ENCODE results near the gene PLEKHG7.

PLEKHG7 gene

DNA sequence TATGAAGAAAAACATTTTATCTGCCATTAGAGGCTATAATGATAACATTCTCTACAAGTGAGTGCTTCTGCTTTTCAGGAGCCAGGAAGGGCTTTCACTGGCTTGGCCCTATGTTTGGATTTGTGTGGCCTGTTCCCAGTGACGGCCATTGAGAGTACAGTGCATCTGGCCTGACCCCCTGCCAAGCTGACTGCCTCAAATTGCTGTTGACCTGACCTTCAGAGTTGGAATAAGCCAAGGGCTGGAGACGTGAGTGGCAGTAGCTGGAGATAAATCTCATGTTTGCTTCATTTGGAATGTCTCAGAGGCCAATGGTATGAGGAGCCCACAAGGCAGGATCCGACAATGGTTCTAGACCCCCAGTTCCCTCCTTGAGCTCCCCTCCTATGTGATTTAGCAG lies 28.3 kb upstream of the PLEKHG7 start:
- Histone ChIP-seq H3K4me1 (ENCODE audit: control insufficient read depth, insufficient read depth, low read length, unreplicated experiment) (no peaks in the 10 kb centered on the region), H3K27me3 (ENCODE audit: insufficient read depth, low read length) (peaks cover 16% of the 10 kb centered on the region; the same call in 1 of the 2 replicates), H3K4me3 (ENCODE audit: low read depth, low read length) (no peak overlapping the region), H3K79me2 (ENCODE audit: control insufficient read depth, insufficient read depth, low read length, unreplicated experiment) (no peaks in the 10 kb centered on the region), H3K27ac (ENCODE audit: low read depth, low read length) (no peak overlapping the region), H2AFZ (ENCODE audit: low read length, unreplicated experiment) (no peak overlapping the region), H3K36me3 (ENCODE audit: insufficient read depth, low read length) (no peaks in the 10 kb centered on the region)

GRCh38 chr12:92675092-92675865 lies 27.5 kb upstream of the PLEKHG7 start:
- H3K27ac ChIP-seq (ENCODE audit: low read depth, low read length), result no peak overlapping the region
- H3K27me3 ChIP-seq (ENCODE audit: insufficient read depth, low read length), result peaks cover 11% of the 10 kb centered on the region; the same call in 1 of the 2 replicates
- no peak overlapping the region for H3K4me3 ChIP-seq (ENCODE audit: low read depth, low read length)
- no peaks in the 10 kb centered on the region for H3K4me1 ChIP-seq (ENCODE audit: control insufficient read depth, insufficient read depth, low read length, unreplicated experiment)
- H3K36me3 ChIP-seq (ENCODE audit: insufficient read depth, low read length), result no peaks in the 10 kb centered on the region
- no peak overlapping the region for H2AFZ ChIP-seq (ENCODE audit: low read length, unreplicated experiment)
- no peaks in the 10 kb centered on the region for H3K79me2 ChIP-seq (ENCODE audit: control insufficient read depth, insufficient read depth, low read length, unreplicated experiment)

GRCh38 chr12:92676710-92677109 lies 26.1 kb upstream of the PLEKHG7 start:
- H3K27me3 ChIP-seq (ENCODE audit: insufficient read depth, low read length), result 0 out of 2 replicates have a peak, but pooled peaks cover 4% of the 10 kb centered on the region
- H3K27ac ChIP-seq (ENCODE audit: low read depth, low read length), result no peak overlapping the region
- H2AFZ ChIP-seq (ENCODE audit: low read length, unreplicated experiment), result no peak overlapping the region
- no peaks in the 10 kb centered on the region for H3K79me2 ChIP-seq (ENCODE audit: control insufficient read depth, insufficient read depth, low read length, unreplicated experiment)
- no peaks in the 10 kb centered on the region for H3K36me3 ChIP-seq (ENCODE audit: insufficient read depth, low read length)
- H3K4me3 ChIP-seq (ENCODE audit: low read depth, low read length), result no peak overlapping the region
- H3K4me1 ChIP-seq (ENCODE audit: control insufficient read depth, insufficient read depth, low read length, unreplicated experiment), result no peaks in the 10 kb centered on the region

- Histone ChIP-seq H3K27me3 (ENCODE audit: insufficient read depth, low read length) (peaks cover 3% of the 10 kb centered on the region; the same call in 1 of the 2 replicates), H3K27ac (ENCODE audit: low read depth, low read length) (no peak overlapping the region), H3K36me3 (ENCODE audit: insufficient read depth, low read length) (no peaks in the 10 kb centered on the region), H3K4me3 (ENCODE audit: low read depth, low read length) (no peak overlapping the region), H3K79me2 (ENCODE audit: control insufficient read depth, insufficient read depth, low read length, unreplicated experiment) (no peaks in the 10 kb centered on the region), H3K4me1 (ENCODE audit: control insufficient read depth, insufficient read depth, low read length, unreplicated experiment) (no peaks in the 10 kb centered on the region), H2AFZ (ENCODE audit: low read length, unreplicated experiment) (no peak overlapping the region)
Measured at GRCh38 chr12:92690601-92691000, 12.2 kb upstream of the PLEKHG7 start.

DNA sequence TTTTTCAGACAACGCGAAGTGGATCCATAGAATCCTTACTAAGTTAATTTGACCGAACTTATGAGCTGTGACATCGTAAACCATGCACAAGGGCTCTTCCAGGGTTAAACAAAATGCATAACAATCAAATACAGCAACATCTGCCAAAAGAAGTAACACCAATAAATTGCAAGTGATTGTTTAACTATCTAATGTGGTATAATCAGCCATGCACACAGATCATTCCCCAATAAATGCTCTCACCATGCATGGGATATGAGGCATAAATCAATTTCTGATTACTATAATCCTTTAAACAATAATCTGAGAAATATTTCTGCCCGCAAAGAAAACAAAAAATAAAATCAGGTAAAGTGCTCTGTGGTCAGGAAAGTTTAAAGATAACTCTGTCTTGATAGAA lies 7.7 kb upstream of the PLEKHG7 start:
- Histone ChIP-seq H2AFZ (ENCODE audit: low read length, unreplicated experiment) (no peak overlapping the region), H3K36me3 (ENCODE audit: insufficient read depth, low read length) (no peaks in the 10 kb centered on the region), H3K4me1 (ENCODE audit: control insufficient read depth, insufficient read depth, low read length, unreplicated experiment) (peaks cover 5% of the 10 kb centered on the region), H3K79me2 (ENCODE audit: control insufficient read depth, insufficient read depth, low read length, unreplicated experiment) (no peaks in the 10 kb centered on the region), H3K27me3 (ENCODE audit: insufficient read depth, low read length) (no peaks in the 10 kb centered on the region), H3K4me3 (ENCODE audit: low read depth, low read length) (no peak overlapping the region), H3K27ac (ENCODE audit: low read depth, low read length) (no peak overlapping the region)

GRCh38 chr12:92695577-92695976 lies 7.2 kb upstream of the PLEKHG7 start:
- no peaks in the 10 kb centered on the region for H3K36me3 ChIP-seq (ENCODE audit: insufficient read depth, low read length)
- H3K79me2 ChIP-seq (ENCODE audit: control insufficient read depth, insufficient read depth, low read length, unreplicated experiment), result no peaks in the 10 kb centered on the region
- no peak overlapping the region for H3K27ac ChIP-seq (ENCODE audit: low read depth, low read length)
- H3K4me3 ChIP-seq (ENCODE audit: low read depth, low read length), result no peak overlapping the region
- peak overlapping the region; percentile 36 for H2AFZ ChIP-seq (ENCODE audit: low read length, unreplicated experiment)
- no peaks in the 10 kb centered on the region for H3K27me3 ChIP-seq (ENCODE audit: insufficient read depth, low read length)
- H3K4me1 ChIP-seq (ENCODE audit: control insufficient read depth, insufficient read depth, low read length, unreplicated experiment), result peaks cover 5% of the 10 kb centered on the region

GRCh38 chr12:92696216-92696615 lies 6.6 kb upstream of the PLEKHG7 start:
- H2AFZ ChIP-seq (ENCODE audit: low read length, unreplicated experiment), result peak overlapping the region; percentile 26
- H3K36me3 ChIP-seq (ENCODE audit: insufficient read depth, low read length), result no peaks in the 10 kb centered on the region
- no peaks in the 10 kb centered on the region for H3K79me2 ChIP-seq (ENCODE audit: control insufficient read depth, insufficient read depth, low read length, unreplicated experiment)
- no peak overlapping the region for H3K4me3 ChIP-seq (ENCODE audit: low read depth, low read length)
- no peaks in the 10 kb centered on the region for H3K27me3 ChIP-seq (ENCODE audit: insufficient read depth, low read length)
- peaks cover 5% of the 10 kb centered on the region for H3K4me1 ChIP-seq (ENCODE audit: control insufficient read depth, insufficient read depth, low read length, unreplicated experiment)
- H3K27ac ChIP-seq (ENCODE audit: low read depth, low read length), result no peak overlapping the region

DNA sequence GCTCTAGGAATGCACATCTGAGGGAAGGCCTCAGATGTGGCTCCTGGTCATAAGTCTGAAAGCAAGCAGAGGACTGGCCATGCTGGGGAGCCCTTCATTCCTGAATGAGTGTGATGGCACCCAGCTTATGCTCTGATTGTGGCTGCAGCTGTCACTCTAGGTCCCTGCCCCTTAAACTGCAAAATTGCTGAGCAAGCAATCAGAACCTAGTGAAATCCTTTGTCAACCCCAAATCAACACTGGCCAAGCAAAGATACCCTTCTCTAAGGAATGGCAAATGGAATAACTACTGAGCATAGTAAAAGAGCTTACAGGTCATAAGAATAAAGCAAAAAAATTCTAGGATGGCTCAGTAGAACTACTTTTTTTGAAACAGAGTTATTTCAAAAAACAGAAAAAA lies 4.3 kb upstream of the PLEKHG7 start:
- H2AFZ ChIP-seq (ENCODE audit: low read length, unreplicated experiment), result no peak overlapping the region
- peaks cover 5% of the 10 kb centered on the region for H3K4me1 ChIP-seq (ENCODE audit: control insufficient read depth, insufficient read depth, low read length, unreplicated experiment)
- no peak overlapping the region for H3K27ac ChIP-seq (ENCODE audit: low read depth, low read length)
- H3K79me2 ChIP-seq (ENCODE audit: control insufficient read depth, insufficient read depth, low read length, unreplicated experiment), result no peaks in the 10 kb centered on the region
- H3K27me3 ChIP-seq (ENCODE audit: insufficient read depth, low read length), result no peaks in the 10 kb centered on the region
- H3K4me3 ChIP-seq (ENCODE audit: low read depth, low read length), result no peak overlapping the region
- H3K36me3 ChIP-seq (ENCODE audit: insufficient read depth, low read length), result no peaks in the 10 kb centered on the region

DNA sequence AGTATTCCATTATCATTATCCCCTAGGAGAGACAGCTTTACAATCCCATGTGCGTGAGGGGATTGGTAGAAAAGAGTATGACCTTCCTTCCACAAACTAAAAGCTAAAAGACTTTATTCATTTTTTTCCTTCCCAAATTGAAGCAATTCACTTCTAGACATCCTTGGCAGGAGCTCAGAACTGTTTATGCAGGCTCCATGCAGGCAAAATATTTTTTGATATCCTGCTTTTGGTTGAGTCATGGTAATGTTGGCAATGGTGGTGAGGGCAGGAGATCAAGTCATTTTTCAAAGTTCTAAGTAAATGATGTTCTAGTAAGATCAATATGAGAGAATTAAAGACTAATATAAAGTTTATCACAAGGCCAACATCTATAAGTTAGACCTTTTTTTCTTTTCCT lies 1.3 kb upstream of the PLEKHG7 start:
- Histone ChIP-seq H3K27ac (ENCODE audit: low read depth, low read length) (no peak overlapping the region), H3K4me3 (ENCODE audit: low read depth, low read length) (no peak overlapping the region), H2AFZ (ENCODE audit: low read length, unreplicated experiment) (no peak overlapping the region), H3K79me2 (ENCODE audit: control insufficient read depth, insufficient read depth, low read length, unreplicated experiment) (no peaks in the 10 kb centered on the region), H3K36me3 (ENCODE audit: insufficient read depth, low read length) (no peaks in the 10 kb centered on the region), H3K4me1 (ENCODE audit: control insufficient read depth, insufficient read depth, low read length, unreplicated experiment) (no peaks in the 10 kb centered on the region), H3K27me3 (ENCODE audit: insufficient read depth, low read length) (no peaks in the 10 kb centered on the region)

- Histone ChIP-seq H3K4me3 (ENCODE audit: low read depth, low read length) (no peak overlapping the region), H3K27ac (ENCODE audit: low read depth, low read length) (no peak overlapping the region), H3K36me3 (ENCODE audit: insufficient read depth, low read length) (no peaks in the 10 kb centered on the region), H2AFZ (ENCODE audit: low read length, unreplicated experiment) (no peak overlapping the region), H3K79me2 (ENCODE audit: control insufficient read depth, insufficient read depth, low read length, unreplicated experiment) (no peaks in the 10 kb centered on the region), H3K27me3 (ENCODE audit: insufficient read depth, low read length) (no peaks in the 10 kb centered on the region), H3K4me1 (ENCODE audit: control insufficient read depth, insufficient read depth, low read length, unreplicated experiment) (no peaks in the 10 kb centered on the region)
Measured at GRCh38 chr12:92703786-92704185, 997 bp downstream of the PLEKHG7 start.

- Histone ChIP-seq H3K79me2 (ENCODE audit: control insufficient read depth, insufficient read depth, low read length, unreplicated experiment) (no peaks in the 10 kb centered on the region), H3K36me3 (ENCODE audit: insufficient read depth, low read length) (no peaks in the 10 kb centered on the region), H2AFZ (ENCODE audit: low read length, unreplicated experiment) (no peak overlapping the region), H3K4me1 (ENCODE audit: control insufficient read depth, insufficient read depth, low read length, unreplicated experiment) (no peaks in the 10 kb centered on the region), H3K4me3 (ENCODE audit: low read depth, low read length) (no peak overlapping the region), H3K27ac (ENCODE audit: low read depth, low read length) (no peak overlapping the region), H3K27me3 (ENCODE audit: insufficient read depth, low read length) (no peaks in the 10 kb centered on the region)
Measured at GRCh38 chr12:92706594-92706993, 3.8 kb downstream of the PLEKHG7 start.
